ENCODE results near the gene JAG2.

JAG2 gene

GRCh38 chr14:105150368-105151083, 18.1 kb downstream of the JAG2 start:
- H3K36me3 Mint-ChIP-seq = no peaks in the 10 kb centered on the region
- no peak for ATAC-seq (ENCODE audit: low read depth)
- H3K27me3 Mint-ChIP-seq = peaks cover 13% of the 10 kb centered on the region
- no peak for DNase-seq (ENCODE audit: low spot score in 2 of 2)
- H3K4me1 Mint-ChIP-seq = no peaks in the 10 kb centered on the region
- H3K27ac Mint-ChIP-seq = no peak overlapping the region
- no peaks in the 10 kb centered on the region for H3K9me3 Mint-ChIP-seq
- H3K4me3 Mint-ChIP-seq = no peak overlapping the region

GRCh38 chr14:105150026-105150367, 18.6 kb downstream of the JAG2 start:
- Mint-ChIP-seq H3K36me3 (no peaks in the 10 kb centered on the region), H3K4me3 (no peak overlapping the region), H3K4me1 (no peaks in the 10 kb centered on the region), H3K9me3 (no peaks in the 10 kb centered on the region), H3K27me3 (peaks cover 10% of the 10 kb centered on the region), H3K27ac (no peak overlapping the region)
- DNase-seq (ENCODE audit: low spot score in 2 of 2) = no peak
- ATAC-seq (ENCODE audit: low read depth) = no peak

GRCh38 chr14:105149146-105149781, 19.3 kb downstream of the JAG2 start:
- peaks cover 5% of the 10 kb centered on the region for H3K27me3 Mint-ChIP-seq
- no peaks in the 10 kb centered on the region for H3K9me3 Mint-ChIP-seq
- H3K4me3 Mint-ChIP-seq = no peak overlapping the region
- H3K4me1 Mint-ChIP-seq = no peaks in the 10 kb centered on the region
- DNase-seq (ENCODE audit: low spot score in 2 of 2) (no peak), ATAC-seq (ENCODE audit: low read depth) (no peak)
- H3K36me3 Mint-ChIP-seq = no peaks in the 10 kb centered on the region
- H3K27ac Mint-ChIP-seq = no peak overlapping the region

- H3K27ac Mint-ChIP-seq = no peak overlapping the region
- no peak for ATAC-seq (ENCODE audit: low read depth)
Measured at GRCh38 chr14:105148604-105149145, 19.9 kb downstream of the JAG2 start.

GRCh38 chr14:105147671-105148603, 20.6 kb downstream of the JAG2 start:
- no peak for ATAC-seq (ENCODE audit: low read depth)
- Mint-ChIP-seq H3K27me3 (peaks cover 3% of the 10 kb centered on the region), H3K27ac (no peak overlapping the region), H3K4me1 (no peaks in the 10 kb centered on the region), H3K4me3 (no peak overlapping the region), H3K9me3 (no peaks in the 10 kb centered on the region), H3K36me3 (no peaks in the 10 kb centered on the region)
- no peak for DNase-seq (ENCODE audit: low spot score in 2 of 2)

More at GRCh38 chr14:105148604-105149145, 19.9 kb downstream of the JAG2 start:
- H3K27me3 Mint-ChIP-seq = peaks cover 5% of the 10 kb centered on the region
- no peak overlapping the region for H3K4me3 Mint-ChIP-seq
- no peak for DNase-seq (ENCODE audit: low spot score in 2 of 2)
- H3K36me3 Mint-ChIP-seq = no peaks in the 10 kb centered on the region
- no peaks in the 10 kb centered on the region for H3K9me3 Mint-ChIP-seq
- H3K4me1 Mint-ChIP-seq = no peaks in the 10 kb centered on the region

GRCh38 chr14:105146976-105147635, 21.5 kb downstream of the JAG2 start:
- Mint-ChIP-seq H3K4me1 (no peaks in the 10 kb centered on the region), H3K9me3 (no peaks in the 10 kb centered on the region), H3K27me3 (peaks cover 3% of the 10 kb centered on the region), H3K4me3 (no peak overlapping the region), H3K27ac (no peak overlapping the region), H3K36me3 (no peaks in the 10 kb centered on the region)
- DNase-seq (ENCODE audit: low spot score in 2 of 2) (no peak), ATAC-seq (ENCODE audit: low read depth) (no peak)

- H3K4me3 Mint-ChIP-seq = no peak overlapping the region
- no peaks in the 10 kb centered on the region for H3K36me3 Mint-ChIP-seq
- no peak for DNase-seq (ENCODE audit: low spot score in 2 of 2)
- peaks cover 2% of the 10 kb centered on the region for H3K27me3 Mint-ChIP-seq
- no peak for ATAC-seq (ENCODE audit: low read depth)
- peaks cover 2% of the 10 kb centered on the region for H3K9me3 Mint-ChIP-seq
- H3K4me1 Mint-ChIP-seq = no peaks in the 10 kb centered on the region
- H3K27ac Mint-ChIP-seq = no peak overlapping the region
Measured at GRCh38 chr14:105146181-105146975, 22.2 kb downstream of the JAG2 start.

- Mint-ChIP-seq H3K4me1 (no peaks in the 10 kb centered on the region), H3K27me3 (peaks cover 1% of the 10 kb centered on the region), H3K4me3 (no peak overlapping the region), H3K36me3 (no peaks in the 10 kb centered on the region), H3K9me3 (peaks cover 2% of the 10 kb centered on the region), H3K27ac (no peak overlapping the region)
- ATAC-seq (ENCODE audit: low read depth) (no peak), DNase-seq (ENCODE audit: low spot score in 2 of 2) (no peak)
Measured at GRCh38 chr14:105145381-105146180, 23.0 kb downstream of the JAG2 start.

- H3K4me1 Mint-ChIP-seq = no peaks in the 10 kb centered on the region
- no peak overlapping the region for H3K4me3 Mint-ChIP-seq
- H3K27me3 Mint-ChIP-seq = peaks cover 1% of the 10 kb centered on the region
- H3K27ac Mint-ChIP-seq = no peak overlapping the region
- H3K36me3 Mint-ChIP-seq = no peaks in the 10 kb centered on the region
- peaks cover 5% of the 10 kb centered on the region for H3K9me3 Mint-ChIP-seq
- no peak for DNase-seq (ENCODE audit: low spot score in 2 of 2)
- ATAC-seq (ENCODE audit: low read depth) = no peak
Measured at GRCh38 chr14:105144666-105145380, 23.8 kb downstream of the JAG2 start.

- no peaks in the 10 kb centered on the region for H3K4me1 Mint-ChIP-seq
- H3K27me3 Mint-ChIP-seq = peaks cover 1% of the 10 kb centered on the region
- ATAC-seq (ENCODE audit: low read depth) (no peak), DNase-seq (ENCODE audit: low spot score in 2 of 2) (no peak)
- H3K9me3 Mint-ChIP-seq = peaks cover 5% of the 10 kb centered on the region
- no peaks in the 10 kb centered on the region for H3K36me3 Mint-ChIP-seq
- H3K4me3 Mint-ChIP-seq = no peak overlapping the region
- no peak overlapping the region for H3K27ac Mint-ChIP-seq
Measured at GRCh38 chr14:105144026-105144665, 24.4 kb downstream of the JAG2 start.

GRCh38 chr14:105143451-105144025, 25.0 kb downstream of the JAG2 start:
- no peaks in the 10 kb centered on the region for H3K36me3 Mint-ChIP-seq
- no peak for ATAC-seq (ENCODE audit: low read depth)
- H3K4me1 Mint-ChIP-seq = no peaks in the 10 kb centered on the region
- H3K9me3 Mint-ChIP-seq = peaks cover 5% of the 10 kb centered on the region
- DNase-seq (ENCODE audit: low spot score in 2 of 2) = no peak
- peaks cover 1% of the 10 kb centered on the region for H3K27me3 Mint-ChIP-seq
- H3K27ac Mint-ChIP-seq = no peak overlapping the region
- H3K4me3 Mint-ChIP-seq = no peak overlapping the region
